Activated naive CD4-positive, alpha-beta T cell treated with anti-CD3 and anti-CD28 coated beads, Interleukin-2, amount 10 ng/mL, durations not matched to agents 5 hours and 36 hours (primary cell): ENCODE results near the gene SEBOX. TPM values are rescaled to one million over a fixed set of nuclear protein-coding genes. Genes with fewer than 3 reads are reported as not detected.

Source experiments
- microRNA-seq: library from miRNA; unstranded; fragments of <30 nt; microRNA quantifications from one replicate; pipeline ENCODE4 v1.2.0, GENCODE V29; 2022; ENCODE audit warnings: borderline microRNAs expressed, borderline replicate concordance
- total RNA-seq, 2 experiments: library from RNA; stranded (reverse); gene quantifications; one replicate each; pipeline ENCODE4 v1.2.3, GENCODE V29; 2021

SEBOX gene, protein sequence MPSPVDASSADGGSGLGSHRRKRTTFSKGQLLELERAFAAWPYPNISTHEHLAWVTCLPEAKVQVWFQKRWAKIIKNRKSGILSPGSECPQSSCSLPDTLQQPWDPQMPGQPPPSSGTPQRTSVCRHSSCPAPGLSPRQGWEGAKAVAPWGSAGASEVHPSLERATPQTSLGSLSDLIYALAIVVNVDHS
- not detected for total RNA-seq

DNA sequence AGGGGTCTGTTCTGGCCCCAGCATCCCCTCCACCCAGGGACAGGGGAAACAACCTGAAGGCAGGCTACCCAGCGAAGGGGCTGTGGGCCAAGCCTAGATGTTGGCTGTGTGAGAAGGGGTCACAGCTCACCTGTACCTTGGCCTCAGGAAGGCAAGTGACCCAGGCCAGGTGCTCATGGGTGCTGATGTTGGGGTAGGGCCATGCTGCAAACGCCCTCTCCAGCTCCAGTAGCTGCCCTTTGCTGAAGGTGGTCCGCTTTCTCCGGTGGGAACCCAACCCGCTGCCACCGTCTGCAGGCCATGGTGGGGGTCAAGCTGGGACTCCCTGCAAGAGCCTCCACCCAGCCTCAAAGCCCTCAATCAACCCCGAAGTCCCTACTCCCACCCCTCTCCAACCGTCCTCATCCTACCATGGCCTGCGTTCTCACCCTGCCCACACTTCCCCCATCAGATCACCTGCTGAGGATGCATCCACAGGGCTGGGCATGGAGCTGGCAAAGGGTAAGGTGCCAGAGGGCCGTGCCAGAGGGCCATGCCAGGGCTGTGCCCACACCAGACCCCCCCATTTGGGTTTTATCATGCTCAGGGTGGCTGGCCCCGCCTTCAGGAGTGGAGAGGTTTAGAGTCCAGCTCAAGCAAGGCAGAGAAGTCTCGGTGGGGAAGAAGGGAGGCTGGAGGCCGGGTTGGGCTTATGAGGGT is at the start of gene SEBOX:
Gene SEBOX, minus strand, starts transcription at position 535 of the 699 bp plus-strand sequence. Its CDS starts 48 bp downstream, at position 487.

DNA sequence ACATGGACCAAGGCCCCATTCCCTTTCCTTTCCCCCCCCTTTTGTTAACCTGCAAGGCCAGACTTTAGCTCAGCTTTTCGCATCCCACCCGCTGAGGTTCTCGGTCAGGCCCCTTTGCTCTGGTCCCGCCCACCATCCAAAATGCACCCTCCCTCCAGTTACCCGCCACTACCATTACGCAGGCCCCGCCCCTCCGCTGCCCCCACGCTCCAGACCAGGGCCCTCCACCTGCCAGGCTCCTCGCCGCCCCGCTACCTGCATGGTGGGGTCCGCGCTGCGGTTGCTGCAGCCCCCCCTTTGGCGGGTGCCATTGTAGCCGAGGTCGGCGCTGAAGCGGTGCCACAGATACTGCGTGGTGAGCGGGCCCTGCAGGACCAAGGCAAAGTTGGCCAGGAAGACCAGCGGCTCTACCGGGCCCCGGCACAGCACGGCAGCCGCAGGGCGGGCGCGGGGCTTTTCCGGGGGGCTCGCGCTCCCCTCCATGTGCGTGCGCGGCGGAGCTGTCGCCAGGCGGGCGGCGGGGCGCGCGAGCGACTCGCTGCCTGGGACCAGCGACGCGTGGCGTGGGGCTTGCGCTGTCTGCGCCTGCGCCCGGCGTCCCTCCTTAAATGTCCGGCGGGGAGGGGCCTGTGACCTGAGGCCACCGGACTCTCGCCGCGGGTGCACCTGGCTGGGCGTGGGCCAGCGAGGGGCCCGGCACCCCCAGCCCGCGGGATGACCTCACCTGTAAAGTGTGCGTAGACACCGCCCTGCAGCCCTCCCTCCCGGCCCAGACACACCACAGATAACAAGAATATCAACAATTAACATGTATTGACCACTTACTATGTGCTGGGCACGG is 40.9 kb upstream of the SEBOX start, which contains the start of gene SLC46A1:
Gene SLC46A1, minus strand, starts transcription at position 581 of the 841 bp plus-strand sequence. Its CDS starts 98 bp downstream, at position 483.

DNA sequence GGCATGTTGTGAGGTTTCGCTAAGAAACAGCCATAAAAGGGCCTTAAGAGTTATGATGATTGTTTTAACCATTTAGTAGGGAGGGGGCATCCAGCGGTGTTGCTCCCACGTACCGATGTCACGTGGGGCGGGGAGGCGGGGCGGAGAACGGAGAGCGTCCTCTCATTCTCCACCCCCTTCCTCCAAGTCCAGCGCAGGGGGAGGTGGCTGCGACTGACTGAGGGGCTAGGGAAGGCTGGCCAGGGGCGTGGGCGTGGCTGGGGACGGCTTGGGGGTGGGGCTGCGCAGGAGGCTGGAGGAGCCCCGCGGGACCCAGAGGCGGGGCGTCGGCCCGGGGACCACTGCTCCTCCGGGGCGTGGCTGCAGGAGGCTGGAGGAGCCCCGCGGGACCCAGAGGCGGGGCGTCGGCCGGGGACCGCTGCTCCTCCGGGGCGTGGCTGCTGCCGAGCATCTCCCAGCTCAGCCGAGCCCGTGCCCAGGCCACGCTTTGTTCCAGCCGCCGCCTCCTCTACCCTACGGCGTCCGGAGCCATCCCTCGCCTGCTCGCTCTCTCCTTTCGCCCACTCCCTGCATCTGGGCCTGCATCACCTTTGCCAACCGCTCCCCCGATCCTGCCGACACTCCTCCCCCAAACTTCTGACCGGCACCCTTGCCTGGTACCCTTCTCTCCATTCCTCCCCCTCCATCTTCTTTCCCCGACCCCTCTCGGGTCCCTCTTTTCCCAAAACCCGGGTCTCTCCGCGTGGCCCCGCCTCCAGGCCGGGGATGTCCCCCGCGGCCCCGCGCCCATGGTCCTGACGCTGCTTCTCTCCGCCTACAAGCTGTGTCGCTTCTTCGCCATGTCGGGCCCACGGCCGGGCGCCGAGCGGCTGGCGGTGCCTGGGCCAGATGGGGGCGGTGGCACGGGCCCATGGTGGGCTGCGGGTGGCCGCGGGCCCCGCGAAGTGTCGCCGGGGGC is 6.5 kb upstream of the SEBOX start, which contains the start of gene SARM1:
Gene SARM1, plus strand, starts transcription at position 450 of the 958 bp plus-strand sequence. Its CDS starts 339 bp downstream, at position 789.

DNA sequence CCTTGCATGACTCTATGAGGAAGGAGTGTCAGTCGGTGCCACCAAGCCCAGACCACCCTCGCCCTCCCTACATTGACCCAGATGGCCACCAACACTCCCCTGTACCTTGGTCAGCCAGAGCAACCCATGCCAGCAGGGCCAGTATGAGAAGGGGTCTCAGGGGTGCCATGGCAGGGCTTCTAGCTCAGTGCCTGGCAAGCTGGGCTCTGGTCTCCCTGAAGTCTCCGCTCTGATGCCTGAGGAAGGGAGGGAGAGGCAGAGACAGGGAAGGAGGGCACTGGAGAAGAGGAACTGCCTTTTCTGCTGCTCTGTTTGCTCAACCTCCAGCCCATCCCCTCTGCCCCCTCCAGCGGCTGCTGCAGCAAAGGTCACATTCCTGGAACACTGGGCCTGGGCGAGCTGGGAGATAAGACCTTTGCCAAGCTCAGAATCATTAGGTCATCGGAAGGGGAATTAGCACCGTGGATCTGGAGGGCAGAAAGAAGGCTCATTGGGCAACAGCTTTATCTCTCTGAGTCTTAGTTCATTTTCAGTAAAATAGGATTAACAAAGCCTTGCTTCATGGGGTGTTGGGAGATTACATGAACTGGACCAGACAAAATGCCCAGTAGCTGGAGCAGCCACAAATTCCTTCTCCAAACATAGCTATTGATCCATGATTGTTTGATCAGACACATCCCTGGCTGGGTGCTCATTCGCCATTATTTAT is 5.2 kb upstream of the SEBOX start, which contains the start of gene VTN:
Gene VTN, minus strand, starts transcription at position 273 of the 709 bp plus-strand sequence. Its CDS starts 104 bp downstream, at position 169.

DNA sequence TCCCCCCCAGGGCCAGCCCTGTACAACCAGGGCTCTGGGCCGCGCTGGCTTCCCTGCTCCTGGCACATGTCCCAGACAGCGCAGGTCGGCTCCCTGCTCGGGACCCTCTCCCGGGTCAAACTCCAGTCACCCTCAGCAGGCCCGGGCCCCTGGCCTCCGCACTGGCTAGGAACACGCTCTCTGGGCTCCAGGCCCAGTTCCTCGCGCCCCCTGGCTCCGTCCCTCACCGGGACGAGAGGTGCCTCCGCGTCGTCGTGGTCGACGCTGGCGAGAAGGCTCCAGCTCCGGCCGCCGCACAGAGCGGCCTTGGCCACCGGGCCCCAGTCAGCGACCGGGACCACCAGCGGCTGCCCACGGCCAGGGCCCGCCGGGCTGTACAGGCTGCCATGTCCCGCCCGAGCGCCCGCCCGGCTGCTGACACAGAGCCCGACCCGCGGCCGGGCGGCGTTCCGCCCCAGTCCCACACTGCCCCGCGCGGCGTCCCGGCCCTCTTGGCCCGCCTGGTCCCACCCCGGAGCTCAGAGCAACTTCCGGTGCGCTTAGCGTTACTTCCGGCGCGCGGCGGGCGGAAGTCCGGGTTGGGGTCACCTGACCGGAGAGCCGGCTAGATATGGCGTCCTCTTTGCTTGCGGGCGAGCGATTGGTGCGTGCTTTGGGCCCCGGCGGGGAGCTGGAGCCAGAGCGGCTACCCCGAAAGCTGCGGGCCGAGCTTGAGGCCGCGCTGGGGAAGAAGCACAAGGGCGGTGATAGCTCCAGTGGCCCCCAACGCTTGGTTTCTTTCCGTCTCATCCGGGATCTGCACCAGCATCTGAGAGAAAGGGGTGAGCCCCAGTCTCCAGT is 7.7 kb downstream of the SEBOX start, which contains the start of gene POLDIP2:
Gene POLDIP2, minus strand, starts transcription at position 467 of the 840 bp plus-strand sequence. Its CDS starts 79 bp downstream, at position 388.

DNA sequence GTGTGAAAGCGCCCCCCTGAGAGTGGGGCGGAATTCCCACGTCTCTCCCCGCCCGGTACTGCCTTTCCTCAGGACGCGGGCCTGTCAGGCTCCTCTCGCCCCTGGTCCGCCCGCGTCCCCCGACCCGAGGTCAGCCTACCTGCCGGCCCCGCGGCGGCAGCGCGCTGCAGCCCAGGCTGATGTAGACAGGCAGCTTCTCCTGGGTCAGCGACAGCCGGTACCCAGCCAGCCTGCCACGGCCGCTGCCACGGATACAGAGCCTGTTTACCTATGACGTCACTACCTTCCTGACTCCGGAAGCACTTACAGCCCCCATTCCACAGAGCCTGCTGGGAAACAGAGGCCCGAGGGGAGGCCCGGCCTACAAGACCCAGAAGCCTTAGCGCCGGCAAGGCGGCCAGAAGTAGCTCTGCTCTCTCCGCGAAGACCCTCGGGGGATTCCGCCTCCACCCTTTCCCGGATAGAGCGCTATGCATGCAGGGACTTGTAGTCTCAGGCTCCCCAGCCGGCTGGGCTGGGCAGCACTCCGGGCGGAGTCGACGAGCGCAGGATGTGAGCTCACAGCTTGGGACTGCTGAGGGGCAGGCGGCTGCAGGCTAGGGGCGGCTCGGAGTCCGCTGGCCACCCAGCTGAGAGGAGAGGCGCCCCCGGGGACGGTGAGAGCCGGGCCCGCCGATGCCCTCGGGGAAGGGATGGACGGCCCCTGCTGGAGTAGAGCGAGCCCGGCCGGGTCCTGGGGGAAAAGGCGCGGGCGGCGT is 29.6 kb downstream of the SEBOX start, which contains the start of the genes IFT20 and TNFAIP1:
Gene IFT20, minus strand, starts transcription at position 272 of the 758 bp plus-strand sequence. CDS start 3,487 bp downstream, outside the sequence.
Gene TNFAIP1, plus strand, starts transcription at position 561 of the 758 bp plus-strand sequence. CDS start 3,761 bp downstream, outside the sequence.

DNA sequence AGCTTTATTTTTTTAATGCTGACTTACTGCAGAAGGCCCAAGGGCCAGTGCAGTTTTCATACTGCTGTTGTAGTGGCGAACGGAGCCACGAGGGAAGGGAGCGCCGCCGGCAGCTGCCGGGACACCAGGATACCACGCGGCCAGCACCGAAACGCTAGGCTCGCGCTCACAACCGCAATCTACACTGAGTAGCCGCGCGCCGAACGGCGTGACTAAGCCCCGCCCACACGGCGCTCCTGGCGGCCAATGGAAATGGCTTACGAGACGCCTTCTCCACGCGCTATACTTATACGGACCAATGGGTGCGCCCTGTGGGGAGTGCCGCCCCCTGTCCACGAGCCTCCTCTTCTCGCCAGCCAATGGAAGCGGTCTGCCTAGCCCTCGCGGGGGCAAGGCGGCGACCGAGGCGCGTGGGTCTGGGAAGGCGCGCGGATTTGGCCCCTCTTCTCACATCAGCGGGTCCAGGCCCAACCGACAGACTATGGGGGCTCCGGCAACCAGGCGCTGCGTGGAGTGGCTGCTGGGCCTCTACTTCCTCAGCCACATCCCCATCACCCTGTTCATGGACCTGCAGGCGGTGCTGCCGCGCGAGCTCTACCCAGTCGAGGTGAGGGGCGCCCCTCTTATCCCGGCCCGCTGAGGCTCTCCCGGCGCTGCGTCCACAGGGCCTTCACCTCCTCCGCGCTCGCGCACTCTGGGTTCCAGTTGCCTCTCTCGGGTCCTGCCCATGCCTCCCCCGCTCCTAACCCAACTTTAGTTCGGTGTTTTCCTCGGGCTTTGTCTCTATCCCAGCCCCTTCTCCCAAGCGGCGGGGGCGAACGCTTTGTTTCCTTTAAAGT is 46.0 kb downstream of the SEBOX start, which contains the start of gene TMEM97:
Gene TMEM97, plus strand, starts transcription at position 442 of the 839 bp plus-strand sequence. Its CDS starts 40 bp downstream, at position 482.

Small RNA genes lying within 50 kb of the gene (microRNA-seq; reads per million reads assigned to microRNA genes)
- 0.83 reads per million for gene MIR4723

Other genes starting within 250 kb of the SEBOX start
- gene TMEM97, start 46.0 kb downstream of the SEBOX start, total RNA-seq = 10 to 100 TPM; 25.9 to 27.6 TPM
- 10 to 100 TPM; 25.9 to 26.0 TPM for gene IFT20, start 29.7 kb downstream of the SEBOX start, total RNA-seq
- gene TNFAIP1, start 29.4 kb downstream of the SEBOX start, total RNA-seq = 10 to 100 TPM; 21.5 to 22.0 TPM
- gene POLDIP2, start 7.7 kb downstream of the SEBOX start, total RNA-seq = 10 to 100 TPM; 48.6 to 48.9 TPM
- under 1 TPM in 1 of 2 experiments, not detected in 1; 0.14 TPM for gene VTN, start 5.1 kb upstream of the SEBOX start, total RNA-seq
- 10 to 100 TPM; 17.1 to 21.7 TPM for gene SARM1, start 6.5 kb upstream of the SEBOX start, total RNA-seq
- gene SLC46A1, start 41.0 kb upstream of the SEBOX start, total RNA-seq = 1 to 10 TPM; 1.3 to 2.2 TPM
- gene SLC13A2, start 108.4 kb upstream of the SEBOX start, total RNA-seq = not detected
- gene FOXN1, start 141.1 kb upstream of the SEBOX start, total RNA-seq = not detected
- gene UNC119, start 187.4 kb upstream of the SEBOX start, total RNA-seq = 10 to 100 TPM; 54.4 to 54.5 TPM
- gene PIGS, start 206.3 kb upstream of the SEBOX start, total RNA-seq = 10 to 100 TPM; 57.2 to 59.1 TPM
- 100 to 1,000 TPM; 147 to 148 TPM for gene ALDOC, start 211.7 kb upstream of the SEBOX start, total RNA-seq
- gene SPAG5, start 233.8 kb upstream of the SEBOX start, total RNA-seq = 10 to 100 TPM; 92.3 to 93.3 TPM
- 10 to 100 TPM; 18.3 to 19.2 TPM for gene RSKR, start 249.0 kb upstream of the SEBOX start, total RNA-seq